Nephron (organoid): Measurements from ENCODE around the gene ALK.

Experiments used
- H3K27ac Mint-ChIP-seq, 3 experiments: 2 replicates each; pipeline ENCODE4 v1.8.0; 2020; ENCODE audit warnings: mixed read lengths in 3 of 3, mild to moderate bottlenecking in 2 of 3, moderate library complexity in 1 of 3
- H3K27me3 Mint-ChIP-seq: 2 replicates; pipeline ENCODE4 v1.8.0; 2021; ENCODE audit warnings: low read depth, mild to moderate bottlenecking, moderate library complexity, mixed read lengths
- H3K36me3 Mint-ChIP-seq: 2 replicates; pipeline ENCODE4 v1.8.0; 2020; ENCODE audit warnings: low read depth, mixed read lengths
- H3K4me1 Mint-ChIP-seq: 2 replicates; pipeline ENCODE4 v1.8.0; 2020; ENCODE audit warnings: mixed read lengths
- H3K4me3 Mint-ChIP-seq, 3 experiments: 2 replicates each; pipeline ENCODE4 v1.8.0; 2020; ENCODE audit warnings: mild to moderate bottlenecking in 3 of 3, mixed read lengths in 3 of 3, moderate library complexity in 2 of 3
- H3K9me3 Mint-ChIP-seq: 2 replicates; pipeline ENCODE4 v1.8.0; 2020; ENCODE audit warnings: mixed read lengths
- CTCF ChIP-seq, 3 experiments: fragments of 200-600 bp; sonication (generic); IDR thresholded peaks; one replicate each; pipeline ENCODE4 v1.5.0; 2021; ENCODE audit warnings: antibody characterized with exemption in 3 of 3; ENCODE audit not compliant: unreplicated experiment in 3 of 3

The ALK gene

GRCh38 chr2:29224693-29225551 is 696.5 kb downstream of the ALK start:
- Mint-ChIP-seq H3K27me3 (peaks cover 60% of the 10 kb centered on the region), H3K27ac (no peak overlapping the region), H3K4me1 (peaks cover 16% of the 10 kb centered on the region), H3K9me3 (no peaks in the 10 kb centered on the region), H3K4me3 (no peak overlapping the region), H3K36me3 (no peaks in the 10 kb centered on the region)
- no peak for TF ChIP-seq CTCF (IDR thresholded peaks at IDR 0.05; ENCODE audit: unreplicated experiment in 3 of 3)

- Mint-ChIP-seq H3K27me3 (peaks cover 62% of the 10 kb centered on the region), H3K27ac (no peak overlapping the region), H3K4me3 (no peak overlapping the region), H3K4me1 (peaks cover 16% of the 10 kb centered on the region), H3K9me3 (no peaks in the 10 kb centered on the region), H3K36me3 (no peaks in the 10 kb centered on the region)
- TF ChIP-seq CTCF (IDR thresholded peaks at IDR 0.05; ENCODE audit: unreplicated experiment in 3 of 3) = no peak
Observed at GRCh38 chr2:29223851-29224692, 697.3 kb downstream of the ALK start.

GRCh38 chr2:29223257-29223656 is 698.1 kb downstream of the ALK start:
- H3K4me1 Mint-ChIP-seq = peaks cover 14% of the 10 kb centered on the region
- no peak overlapping the region for H3K4me3 Mint-ChIP-seq
- TF ChIP-seq CTCF (IDR thresholded peaks at IDR 0.05; ENCODE audit: unreplicated experiment in 3 of 3) = no peak
- H3K36me3 Mint-ChIP-seq = no peaks in the 10 kb centered on the region
- H3K27ac Mint-ChIP-seq = no peak overlapping the region
- no peaks in the 10 kb centered on the region for H3K9me3 Mint-ChIP-seq
- H3K27me3 Mint-ChIP-seq = peaks cover 65% of the 10 kb centered on the region

- no peak overlapping the region for H3K4me3 Mint-ChIP-seq
- no peaks in the 10 kb centered on the region for H3K9me3 Mint-ChIP-seq
- H3K4me1 Mint-ChIP-seq = peaks cover 10% of the 10 kb centered on the region
- H3K36me3 Mint-ChIP-seq = no peaks in the 10 kb centered on the region
- H3K27me3 Mint-ChIP-seq = peaks cover 65% of the 10 kb centered on the region
- no peak for TF ChIP-seq CTCF (IDR thresholded peaks at IDR 0.05; ENCODE audit: unreplicated experiment in 3 of 3)
- H3K27ac Mint-ChIP-seq = no peak overlapping the region
Observed at GRCh38 chr2:29222381-29223179, 698.8 kb downstream of the ALK start.

- TF ChIP-seq CTCF (IDR thresholded peaks at IDR 0.05; ENCODE audit: unreplicated experiment in 3 of 3) = no peak
- no peak overlapping the region for H3K27ac Mint-ChIP-seq
- H3K9me3 Mint-ChIP-seq = no peaks in the 10 kb centered on the region
- H3K36me3 Mint-ChIP-seq = no peaks in the 10 kb centered on the region
- peaks cover 10% of the 10 kb centered on the region for H3K4me1 Mint-ChIP-seq
- H3K27me3 Mint-ChIP-seq = peaks cover 53% of the 10 kb centered on the region
- H3K4me3 Mint-ChIP-seq = no peak overlapping the region
Observed at GRCh38 chr2:29220506-29221270, 700.7 kb downstream of the ALK start.
